ENCODE measurements around the gene MRPL55. TPM values are rescaled to one million over a fixed set of nuclear protein-coding genes. Genes with fewer than 3 reads are reported as not detected.
A peak's percentile ranks its signal among the peaks of the same experiment; 100 is the strongest.

Gene MRPL55
- total RNA-seq, 1 experiment from 2014 or later: 343 TPM

- intact Hi-C loops (cut with micrococcal nuclease): no loop called here
- Histone ChIP-seq H3K27ac (ENCODE audit: low read length) (no peak overlapping the region), H3K4me2 (ENCODE audit: low read length) (no peak overlapping the region), H3K9me3 (ENCODE audit: low read length) (no peaks in the 10 kb centered on the region), H3F3A (ENCODE audit: low read length, unreplicated experiment) (peaks cover 2% of the 10 kb centered on the region), H3K4me1 (ENCODE audit: insufficient read depth, low read length) (peaks cover 47% of the 10 kb centered on the region), H3K36me3 (ENCODE audit: low read depth, low read length) (peaks cover 81% of the 10 kb centered on the region), H2AFZ (ENCODE audit: low read length) (no peak overlapping the region), H3K79me2 (ENCODE audit: low read length) (peaks cover 100% of the 10 kb centered on the region), H3K9me2 (replicated peaks; ENCODE audit: low read length) (no peaks in the 10 kb centered on the region), H3K9ac (ENCODE audit: low read length) (no peak overlapping the region), H3K4me3 (ENCODE audit: low read length) (no peak overlapping the region), H4K20me1 (ENCODE audit: low read length) (peaks cover 100% of the 10 kb centered on the region), H3K27me3 (ENCODE audit: low read length) (no peaks in the 10 kb centered on the region)
- ATAC-seq (no peak), DNase-seq (no peak)
- POLR2A ChIA-PET (ENCODE audit: unreplicated experiment): no interaction called here
- TF ChIP-seq EZH2phosphoT487 (IDR thresholded peaks at IDR 0.05; ENCODE audit: borderline replicate concordance, low read length) (no peak), EZH2 (IDR thresholded peaks at IDR 0.05; ENCODE audit: low read length, unreplicated experiment) (no peak), CTCF (conservative IDR thresholded peaks at IDR 0.05; ENCODE audit: low read depth, low read length) (no peak)
- CTCF ChIA-PET: interaction anchor here (0.7 kb wide), 1 partner anchor 612 kb away, joined by 3 read pairs; no protein-coding TSS in a partner anchor
- no TSS peak for BruUV-seq (replicated peaks)
These were observed 16.6 kb downstream of the MRPL55 start for GRCh38 chr1:228092342-228093049.

- ATAC-seq: no peak
- no peak for DNase-seq
- intact Hi-C loops (cut with micrococcal nuclease): no loop called here
- H3K9ac ChIP-seq (ENCODE audit: low read length): no peak overlapping the region
- H2AFZ ChIP-seq (ENCODE audit: low read length): no peak overlapping the region
- H4K20me1 ChIP-seq (ENCODE audit: low read length): peaks cover 100% of the 10 kb centered on the region
- ChIA-PET CTCF (no interaction called here), POLR2A (ENCODE audit: unreplicated experiment) (no interaction called here)
- peaks cover 9% of the 10 kb centered on the region for H3F3A ChIP-seq (ENCODE audit: low read length, unreplicated experiment)
- no peak overlapping the region for H3K4me3 ChIP-seq (ENCODE audit: low read length)
- H3K4me2 ChIP-seq (ENCODE audit: low read length): no peak overlapping the region
- H3K9me3 ChIP-seq (ENCODE audit: low read length): no peaks in the 10 kb centered on the region
- peaks cover 61% of the 10 kb centered on the region for H3K4me1 ChIP-seq (ENCODE audit: insufficient read depth, low read length)
- TF ChIP-seq CTCF (conservative IDR thresholded peaks at IDR 0.05; ENCODE audit: low read depth, low read length) (no peak), EZH2 (IDR thresholded peaks at IDR 0.05; ENCODE audit: low read length, unreplicated experiment) (no peak), EZH2phosphoT487 (IDR thresholded peaks at IDR 0.05; ENCODE audit: borderline replicate concordance, low read length) (no peak)
- H3K27me3 ChIP-seq (ENCODE audit: low read length): no peaks in the 10 kb centered on the region
- no peaks in the 10 kb centered on the region for H3K9me2 ChIP-seq (replicated peaks; ENCODE audit: low read length)
- no TSS peak for BruUV-seq (replicated peaks)
- H3K27ac ChIP-seq (ENCODE audit: low read length): no peak overlapping the region
- peaks cover 100% of the 10 kb centered on the region for H3K79me2 ChIP-seq (ENCODE audit: low read length)
- H3K36me3 ChIP-seq (ENCODE audit: low read depth, low read length): peaks cover 74% of the 10 kb centered on the region
These were observed 18.0 kb downstream of the MRPL55 start for GRCh38 chr1:228091084-228091483.

- peaks cover 100% of the 10 kb centered on the region for H3K79me2 ChIP-seq (ENCODE audit: low read length)
- H4K20me1 ChIP-seq (ENCODE audit: low read length): peaks cover 100% of the 10 kb centered on the region
- H3K4me3 ChIP-seq (ENCODE audit: low read length): no peak overlapping the region
- H3K9ac ChIP-seq (ENCODE audit: low read length): no peak overlapping the region
- ChIA-PET POLR2A (ENCODE audit: unreplicated experiment) (no interaction called here), CTCF (no interaction called here)
- H3F3A ChIP-seq (ENCODE audit: low read length, unreplicated experiment): peaks cover 9% of the 10 kb centered on the region
- peak overlapping the region; percentile 3; the same call in 1 of the 2 replicates for H3K4me2 ChIP-seq (ENCODE audit: low read length)
- DNase-seq: no peak
- no TSS peak for BruUV-seq (replicated peaks)
- no peak overlapping the region for H2AFZ ChIP-seq (ENCODE audit: low read length)
- H3K9me2 ChIP-seq (replicated peaks; ENCODE audit: low read length): no peaks in the 10 kb centered on the region
- H3K4me1 ChIP-seq (ENCODE audit: insufficient read depth, low read length): peaks cover 66% of the 10 kb centered on the region
- TF ChIP-seq EZH2phosphoT487 (IDR thresholded peaks at IDR 0.05; ENCODE audit: borderline replicate concordance, low read length): no peak
- TF ChIP-seq EZH2 (IDR thresholded peaks at IDR 0.05; ENCODE audit: low read length, unreplicated experiment): no peak
- TF ChIP-seq CTCF (conservative IDR thresholded peaks at IDR 0.05; ENCODE audit: low read depth, low read length): no peak
- no peaks in the 10 kb centered on the region for H3K9me3 ChIP-seq (ENCODE audit: low read length)
- ATAC-seq: peak; percentile 5; the same call in 1 of the 2 replicates
- no peak overlapping the region for H3K27ac ChIP-seq (ENCODE audit: low read length)
- H3K27me3 ChIP-seq (ENCODE audit: low read length): no peaks in the 10 kb centered on the region
- H3K36me3 ChIP-seq (ENCODE audit: low read depth, low read length): peaks cover 74% of the 10 kb centered on the region
- intact Hi-C loops (cut with micrococcal nuclease): no loop called here
These were observed 18.5 kb downstream of the MRPL55 start for GRCh38 chr1:228090613-228091081.
